Measurements from ENCODE around the gene SCIMP. TPM values are rescaled to one million over a fixed set of nuclear protein-coding genes. Genes with fewer than 3 reads are reported as not detected.

The SCIMP gene
- total RNA-seq, 6 experiments from 2014 or later, result 1.0 to 9.9 (median 3.2) TPM

GRCh38 chr17:5263441-5263840, 28.8 kb upstream of the SCIMP start:
- no peak overlapping the region for H3K4me3 ChIP-seq
- DNase-seq, result no peak
- TF ChIP-seq POLR2A (IDR thresholded peaks at IDR 0.05), result no peak
- TF ChIP-seq, protein P1, sequence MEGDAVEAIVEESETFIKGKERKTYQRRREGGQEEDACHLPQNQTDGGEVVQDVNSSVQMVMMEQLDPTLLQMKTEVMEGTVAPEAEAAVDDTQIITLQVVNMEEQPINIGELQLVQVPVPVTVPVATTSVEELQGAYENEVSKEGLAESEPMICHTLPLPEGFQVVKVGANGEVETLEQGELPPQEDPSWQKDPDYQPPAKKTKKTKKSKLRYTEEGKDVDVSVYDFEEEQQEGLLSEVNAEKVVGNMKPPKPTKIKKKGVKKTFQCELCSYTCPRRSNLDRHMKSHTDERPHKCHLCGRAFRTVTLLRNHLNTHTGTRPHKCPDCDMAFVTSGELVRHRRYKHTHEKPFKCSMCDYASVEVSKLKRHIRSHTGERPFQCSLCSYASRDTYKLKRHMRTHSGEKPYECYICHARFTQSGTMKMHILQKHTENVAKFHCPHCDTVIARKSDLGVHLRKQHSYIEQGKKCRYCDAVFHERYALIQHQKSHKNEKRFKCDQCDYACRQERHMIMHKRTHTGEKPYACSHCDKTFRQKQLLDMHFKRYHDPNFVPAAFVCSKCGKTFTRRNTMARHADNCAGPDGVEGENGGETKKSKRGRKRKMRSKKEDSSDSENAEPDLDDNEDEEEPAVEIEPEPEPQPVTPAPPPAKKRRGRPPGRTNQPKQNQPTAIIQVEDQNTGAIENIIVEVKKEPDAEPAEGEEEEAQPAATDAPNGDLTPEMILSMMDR (IDR thresholded peaks at IDR 0.05), result no peak
- H3K9me3 ChIP-seq, result no peaks in the 10 kb centered on the region
- H3K27me3 ChIP-seq, result no peaks in the 10 kb centered on the region
- intact Hi-C loops (cut with DNase I), result no loop called here
- H3K36me3 ChIP-seq, result no peaks in the 10 kb centered on the region
- ATAC-seq, result peak in 1 of 4 donors; percentile 32
- no peak overlapping the region for H3K27ac ChIP-seq
- no peaks in the 10 kb centered on the region for H3K4me1 ChIP-seq
- 79% methylated on average over 3 of the region's 6 CpGs for WGBS (ENCODE audit: insufficient coverage, low coverage, low lambda C conversion rate, missing lambda C conversion rate)

DNA sequence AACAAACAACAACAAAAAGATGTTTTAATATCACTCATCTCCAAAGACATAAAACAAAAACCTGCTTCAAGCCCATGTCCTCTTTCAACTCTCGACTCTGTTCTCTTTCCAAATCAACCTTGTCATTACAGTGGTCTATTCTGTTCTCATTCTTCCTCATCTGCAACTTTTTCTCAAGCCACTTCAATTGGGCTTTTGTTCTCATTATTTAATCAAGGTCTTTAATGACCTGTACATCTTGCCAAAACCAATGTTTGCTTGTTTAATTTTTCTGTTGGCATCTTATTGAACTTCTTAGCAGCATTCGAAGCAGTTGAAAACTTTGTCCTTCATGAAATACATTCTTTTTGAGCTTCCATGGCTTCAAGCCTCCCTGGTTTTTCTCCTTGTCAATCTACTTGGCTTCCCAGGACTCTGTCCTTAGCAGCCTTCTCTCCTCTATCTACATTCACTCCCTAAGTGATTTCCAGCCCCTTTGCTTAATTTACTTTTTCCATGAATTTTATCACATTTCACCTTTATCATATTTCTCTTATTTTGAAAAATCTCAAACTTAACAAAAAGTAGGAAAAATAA, 27.8 kb upstream of the SCIMP start:
- Histone ChIP-seq H3K4me1 (no peaks in the 10 kb centered on the region), H3K9me3 (no peaks in the 10 kb centered on the region), H3K36me3 (no peaks in the 10 kb centered on the region), H3K4me3 (no peak overlapping the region), H3K27ac (no peak overlapping the region), H3K27me3 (no peaks in the 10 kb centered on the region)
- DNase-seq, result no peak
- TF ChIP-seq, protein P1 (IDR thresholded peaks at IDR 0.05), result no peak
- no peak for TF ChIP-seq POLR2A (IDR thresholded peaks at IDR 0.05)
- 34% methylated on average over 2 of the region's 2 CpGs for WGBS (ENCODE audit: insufficient coverage, low coverage, low lambda C conversion rate, missing lambda C conversion rate)
- ATAC-seq, result no peak
- intact Hi-C loops (cut with DNase I), result no loop called here

DNA sequence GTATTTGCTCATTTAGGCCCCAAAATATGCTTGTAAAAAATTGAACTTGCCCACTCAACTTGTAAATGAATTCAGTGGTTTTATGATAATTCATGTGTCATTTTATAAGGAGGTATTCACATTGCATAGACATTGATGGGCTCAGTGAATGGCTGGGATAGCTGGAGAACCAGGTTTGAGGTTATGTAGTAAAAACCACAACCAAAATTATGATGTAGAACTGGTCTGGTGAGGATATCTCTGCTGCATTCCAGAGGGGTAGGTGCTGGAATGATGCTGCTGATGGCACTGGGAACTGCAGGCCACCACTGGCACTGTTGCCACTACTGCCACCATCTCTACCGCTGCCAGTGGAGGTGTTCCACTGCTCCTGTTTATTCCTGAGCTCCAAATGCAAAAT, 25.9 kb upstream of the SCIMP start:
- no peak for ATAC-seq
- Histone ChIP-seq H3K36me3 (no peaks in the 10 kb centered on the region), H3K9me3 (no peaks in the 10 kb centered on the region), H3K4me1 (no peaks in the 10 kb centered on the region), H3K27ac (no peak overlapping the region), H3K27me3 (no peaks in the 10 kb centered on the region), H3K4me3 (no peak overlapping the region)
- intact Hi-C loops (cut with DNase I), result no loop called here
- no peak for TF ChIP-seq POLR2A (IDR thresholded peaks at IDR 0.05)
- TF ChIP-seq, protein P1 (IDR thresholded peaks at IDR 0.05), result no peak
- no CpG with 5 or more reads among the region's 1 CpG for WGBS (ENCODE audit: insufficient coverage, low coverage, low lambda C conversion rate, missing lambda C conversion rate)
- DNase-seq, result no peak

- DNase-seq (no peak), ATAC-seq (no peak)
- 95% methylated on average over 5 of the region's 5 CpGs for WGBS (ENCODE audit: insufficient coverage, low coverage, low lambda C conversion rate, missing lambda C conversion rate)
- H3K4me3 ChIP-seq, result no peak overlapping the region
- TF ChIP-seq, protein P1 (IDR thresholded peaks at IDR 0.05), result no peak
- no peak for TF ChIP-seq POLR2A (IDR thresholded peaks at IDR 0.05)
- no peaks in the 10 kb centered on the region for H3K4me1 ChIP-seq
- no peaks in the 10 kb centered on the region for H3K9me3 ChIP-seq
- no peak overlapping the region for H3K27ac ChIP-seq
- intact Hi-C loops (cut with DNase I), result no loop called here
- no peaks in the 10 kb centered on the region for H3K36me3 ChIP-seq
- H3K27me3 ChIP-seq, result no peaks in the 10 kb centered on the region
Observed at GRCh38 chr17:5257124-5257523, 22.5 kb upstream of the SCIMP start.

Measured in right lobe of liver (tissue), 6 donors.